ENCODE data around the gene PRKG1. TPM values are rescaled to one million over a fixed set of nuclear protein-coding genes. Genes with fewer than 3 reads are reported as not detected.

PRKG1 gene
- polyA plus RNA-seq, 3 donors = not detected

DNA sequence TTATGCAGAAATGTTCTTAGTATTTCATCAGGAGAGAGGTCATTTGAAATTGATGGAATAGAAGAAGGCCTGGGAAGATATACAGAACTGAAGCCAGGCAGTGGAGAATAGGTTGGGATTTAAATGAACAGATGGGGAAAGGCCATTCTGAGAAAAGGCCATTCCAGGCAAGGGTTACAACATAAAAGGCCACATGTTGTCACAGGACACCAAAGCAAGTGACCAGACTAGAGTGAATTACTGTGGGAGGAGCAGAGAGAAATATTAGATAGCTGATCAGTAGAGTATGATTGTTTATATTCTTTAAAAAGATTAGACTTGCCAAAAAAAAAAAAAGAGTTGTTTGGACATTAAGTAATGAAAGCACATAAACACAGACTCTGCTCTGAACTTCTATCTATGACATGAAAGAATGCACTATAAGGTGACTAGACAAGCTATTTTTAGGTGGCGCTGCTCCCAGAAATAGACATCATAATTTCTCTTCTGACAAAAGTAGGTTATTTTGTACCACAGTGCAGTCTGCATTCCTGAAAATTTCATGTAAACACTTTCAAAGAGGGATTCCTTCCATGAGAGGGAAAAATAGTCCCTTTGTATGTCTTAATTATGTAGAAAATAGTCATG lies 1184.6 kb downstream of the PRKG1 start:
- no peak overlapping the region for H3K4me3 Mint-ChIP-seq
- H3K4me2 ChIP-seq (replicated peaks; ENCODE audit: extremely low read depth, low read length, poor library complexity, severe bottlenecking) = no peak overlapping the region
- no peaks in the 10 kb centered on the region for H3K4me1 Mint-ChIP-seq
- no peak overlapping the region for H2AFZ ChIP-seq (ENCODE audit: insufficient read depth, low read depth, low read length, poor library complexity, severe bottlenecking)
- H3K4me3 ChIP-seq (replicated peaks in 1 of 3; ENCODE audit: low read depth in 2 of 3, low read length in 3 of 3) = no peak overlapping the region
- no peaks in the 10 kb centered on the region for H3K9me3 Mint-ChIP-seq
- no peaks in the 10 kb centered on the region for H3K9me3 ChIP-seq (replicated peaks in 1 of 2; ENCODE audit: control insufficient read depth in 1 of 2, insufficient read depth in 1 of 2, low read length in 2 of 2)
- DNase-seq = no peak
- intact Hi-C loops (cut with micrococcal nuclease) = no loop called here
- TF ChIP-seq, protein P1, sequence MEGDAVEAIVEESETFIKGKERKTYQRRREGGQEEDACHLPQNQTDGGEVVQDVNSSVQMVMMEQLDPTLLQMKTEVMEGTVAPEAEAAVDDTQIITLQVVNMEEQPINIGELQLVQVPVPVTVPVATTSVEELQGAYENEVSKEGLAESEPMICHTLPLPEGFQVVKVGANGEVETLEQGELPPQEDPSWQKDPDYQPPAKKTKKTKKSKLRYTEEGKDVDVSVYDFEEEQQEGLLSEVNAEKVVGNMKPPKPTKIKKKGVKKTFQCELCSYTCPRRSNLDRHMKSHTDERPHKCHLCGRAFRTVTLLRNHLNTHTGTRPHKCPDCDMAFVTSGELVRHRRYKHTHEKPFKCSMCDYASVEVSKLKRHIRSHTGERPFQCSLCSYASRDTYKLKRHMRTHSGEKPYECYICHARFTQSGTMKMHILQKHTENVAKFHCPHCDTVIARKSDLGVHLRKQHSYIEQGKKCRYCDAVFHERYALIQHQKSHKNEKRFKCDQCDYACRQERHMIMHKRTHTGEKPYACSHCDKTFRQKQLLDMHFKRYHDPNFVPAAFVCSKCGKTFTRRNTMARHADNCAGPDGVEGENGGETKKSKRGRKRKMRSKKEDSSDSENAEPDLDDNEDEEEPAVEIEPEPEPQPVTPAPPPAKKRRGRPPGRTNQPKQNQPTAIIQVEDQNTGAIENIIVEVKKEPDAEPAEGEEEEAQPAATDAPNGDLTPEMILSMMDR (IDR thresholded peaks at IDR 0.05) = no peak
- H3K36me3 Mint-ChIP-seq = no peaks in the 10 kb centered on the region
- H3K4me1 ChIP-seq (ENCODE audit: control insufficient read depth in 1 of 2, insufficient read depth in 2 of 2, low read length in 2 of 2) = no peaks in the 10 kb centered on the region
- WGBS (ENCODE audit: insufficient coverage) = no CpG with 5 or more reads among the region's 1 CpG
- H3K27ac ChIP-seq (ENCODE audit: low read depth in 1 of 2, low read length in 2 of 2) = no peak overlapping the region
- H3K9ac ChIP-seq (ENCODE audit: insufficient read depth, low read length, poor library complexity, severe bottlenecking) = no peak overlapping the region
- no peaks in the 10 kb centered on the region for H3K79me2 ChIP-seq (ENCODE audit: insufficient read depth, low read length)
- no peaks in the 10 kb centered on the region for H4K20me1 ChIP-seq (ENCODE audit: insufficient read depth, low read length)
- H3K27ac Mint-ChIP-seq = no peak overlapping the region
- H3K36me3 ChIP-seq (replicated peaks in 1 of 2; ENCODE audit: control insufficient read depth in 1 of 2, insufficient read depth in 2 of 2, low read length in 2 of 2) = no peaks in the 10 kb centered on the region
- peaks cover 0 to 2% (median 0%) of the 10 kb centered on the region in 3 donors for H3K27me3 Mint-ChIP-seq (ENCODE audit: low read depth in 3 of 3)
- H3K27me3 ChIP-seq (ENCODE audit: control insufficient read depth in 2 of 2, insufficient read depth in 2 of 2, low read length in 2 of 2) = no peaks in the 10 kb centered on the region

DNA sequence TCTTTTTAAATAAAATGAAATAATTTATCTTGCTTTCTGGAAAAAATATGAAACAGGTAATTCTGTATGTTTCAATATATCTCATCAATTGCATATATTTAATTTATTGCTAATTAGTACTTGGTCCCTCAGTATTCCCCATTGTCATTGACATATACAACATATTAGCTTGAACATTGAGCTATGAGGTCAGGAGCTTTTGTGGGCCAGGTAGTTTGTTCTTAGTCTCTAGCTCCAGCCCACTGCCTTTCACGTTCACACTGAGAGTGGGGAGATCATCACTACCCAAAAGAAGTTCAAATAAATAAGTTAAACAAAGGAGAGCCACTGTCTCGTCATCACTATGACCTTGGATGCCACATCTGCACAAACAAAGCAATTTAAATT lies 1185.1 kb downstream of the PRKG1 start:
- Histone ChIP-seq H3K36me3 (replicated peaks in 1 of 2; ENCODE audit: control insufficient read depth in 1 of 2, insufficient read depth in 2 of 2, low read length in 2 of 2) (no peaks in the 10 kb centered on the region), H3K4me1 (ENCODE audit: control insufficient read depth in 1 of 2, insufficient read depth in 2 of 2, low read length in 2 of 2) (no peaks in the 10 kb centered on the region), H3K27me3 (ENCODE audit: control insufficient read depth in 2 of 2, insufficient read depth in 2 of 2, low read length in 2 of 2) (no peaks in the 10 kb centered on the region), H3K9ac (ENCODE audit: insufficient read depth, low read length, poor library complexity, severe bottlenecking) (no peak overlapping the region), H3K4me3 (replicated peaks in 1 of 3; ENCODE audit: low read depth in 2 of 3, low read length in 3 of 3) (no peak overlapping the region), H3K9me3 (replicated peaks in 1 of 2; ENCODE audit: control insufficient read depth in 1 of 2, insufficient read depth in 1 of 2, low read length in 2 of 2) (no peaks in the 10 kb centered on the region), H3K27ac (ENCODE audit: low read depth in 1 of 2, low read length in 2 of 2) (no peak overlapping the region), H4K20me1 (ENCODE audit: insufficient read depth, low read length) (no peaks in the 10 kb centered on the region), H3K79me2 (ENCODE audit: insufficient read depth, low read length) (no peaks in the 10 kb centered on the region), H3K4me2 (replicated peaks; ENCODE audit: extremely low read depth, low read length, poor library complexity, severe bottlenecking) (no peak overlapping the region), H2AFZ (ENCODE audit: insufficient read depth, low read depth, low read length, poor library complexity, severe bottlenecking) (no peak overlapping the region)
- TF ChIP-seq, protein P1 (IDR thresholded peaks at IDR 0.05) = no peak
- Mint-ChIP-seq H3K27ac (no peak overlapping the region), H3K4me1 (no peaks in the 10 kb centered on the region), H3K4me3 (no peak overlapping the region), H3K9me3 (no peaks in the 10 kb centered on the region), H3K27me3 (ENCODE audit: low read depth in 3 of 3) (peaks cover 0 to 2% (median 0%) of the 10 kb centered on the region in 3 donors), H3K36me3 (no peaks in the 10 kb centered on the region)
- intact Hi-C loops (cut with micrococcal nuclease) = no loop called here
- no peak for DNase-seq
- no CpG with 5 or more reads among the region's 2 CpGs for WGBS (ENCODE audit: insufficient coverage)
